Measurements from ENCODE around the gene ZNF90. TPM values are rescaled to one million over a fixed set of nuclear protein-coding genes. Genes with fewer than 3 reads are reported as not detected.

ZNF90 gene
- total RNA-seq = 1 to 10 TPM; 2.9 to 3.7 TPM
- polyA plus RNA-seq (2013, experiment 1 of 2) = 2.8 TPM
- 1.9 TPM for polyA plus RNA-seq (2013, experiment 2 of 2)
- total RNA-seq = 0.19 to 14.0 (median 4.6) reads per million in 172 experiments

- Mint-ChIP-seq H3K27ac (peak within 1 kb of the TSS; percentile 55), H3K4me1 (ENCODE audit: low read depth) (peaks cover 20% of the 10 kb centered on the region), H3K36me3 (ENCODE audit: low read depth) (peaks cover 13% of the 10 kb centered on the region), H3K27me3 (no peaks in the 10 kb centered on the region), H3K4me3 (peak within 1 kb of the TSS; percentile 92), H3K9me3 (no peaks in the 10 kb centered on the region)
- Histone ChIP-seq H3K4me1 (ENCODE audit: insufficient read depth, low read length) (peaks cover 14% of the 10 kb centered on the region), H3K27me3 (ENCODE audit: control insufficient read depth in 1 of 2, insufficient read depth in 2 of 2, low read length in 2 of 2) (no peaks in the 10 kb centered on the region), H3K4me3 (ENCODE audit: low read length) (peak within 1 kb of the TSS; percentile 60), H3K9me3 (ENCODE audit: control insufficient read depth in 1 of 2, insufficient read depth in 1 of 2, low read length in 2 of 2) (peaks cover 0 to 30% of the 10 kb centered on the region in 2 experiments), H3K36me3 (ENCODE audit: insufficient read depth, low read length) (no peaks in the 10 kb centered on the region), H3K27ac (ENCODE audit: low read depth in 1 of 2, low read length in 2 of 2) (no peak within 1 kb of the TSS)
- ChIA-PET POLR2A (interaction anchor here (0.6 to 3.5 kb wide), 17 partner anchors 26 to 1251 kb away, joined by 3 to 28 read pairs (median 4); partner anchors contain the start of genes TSSK6, ZNF14, ZNF253 and ZNF430), CTCF (interaction anchor here (1.0 to 1.8 kb wide), 3 partner anchors 9 to 80 kb away, joined by 3 to 5 read pairs (median 5); no protein-coding TSS in a partner anchor)
- ATAC-seq (ENCODE audit: poor library complexity) = peak; percentile 100
- no peak for TF ChIP-seq CTCF (IDR thresholded peaks at IDR 0.05)
- intact Hi-C loops (cut with DNase I, micrococcal nuclease) = loop anchor here (1.0 to 5.0 kb wide), 2 partner anchors 36 to 39 kb away; partner anchors contain the start of gene ZNF682 (in 1 of the 2)
- DNase-seq = peak; percentile 69 to 94 (median 80)
Observed at GRCh38 chr19:20077791-20078463, at the start of gene ZNF90. Gene ZNF90, plus strand, starts transcription at chr19:20078000. Its CDS starts 133 bp downstream, at chr19:20078133.

- no peak for ATAC-seq (ENCODE audit: poor library complexity)
Observed at GRCh38 chr19:20028611-20029010, 49.2 kb upstream of the ZNF90 start.

GRCh38 chr19:20035935-20036334 is 41.9 kb upstream of the ZNF90 start:
- H3K36me3 Mint-ChIP-seq (ENCODE audit: low read depth) = peaks cover 41% of the 10 kb centered on the region
- Histone ChIP-seq H3K27ac (ENCODE audit: low read depth in 1 of 2, low read length in 2 of 2) (no peak overlapping the region), H3K4me1 (ENCODE audit: insufficient read depth, low read length) (peaks cover 11% of the 10 kb centered on the region), H3K36me3 (ENCODE audit: insufficient read depth, low read length) (peaks cover 3% of the 10 kb centered on the region), H3K27me3 (ENCODE audit: control insufficient read depth in 1 of 2, insufficient read depth in 2 of 2, low read length in 2 of 2) (no peaks in the 10 kb centered on the region), H3K9me3 (ENCODE audit: control insufficient read depth in 1 of 2, insufficient read depth in 1 of 2, low read length in 2 of 2) (peaks cover 0 to 9% of the 10 kb centered on the region in 2 experiments), H3K4me3 (ENCODE audit: low read length) (no peak overlapping the region)
- ATAC-seq (ENCODE audit: poor library complexity) = no peak
- ChIA-PET POLR2A (no interaction called here), CTCF (no interaction called here)
- no peak overlapping the region for H3K27ac Mint-ChIP-seq
- H3K9me3 Mint-ChIP-seq = no peaks in the 10 kb centered on the region
- TF ChIP-seq CTCF (IDR thresholded peaks at IDR 0.05) = no peak
- no peak overlapping the region for H3K4me3 Mint-ChIP-seq
- intact Hi-C loops (cut with DNase I, micrococcal nuclease) = loop anchor here (5.0 to 10.0 kb wide), 2 partner anchors 131 to 1799 kb away; partner anchors contain the start of genes ZNF43 (in 1 of the 2) and ZNF486 (in 1 of the 2)
- no peak for DNase-seq
- peaks cover 29% of the 10 kb centered on the region for H3K4me1 Mint-ChIP-seq (ENCODE audit: low read depth)
- no peaks in the 10 kb centered on the region for H3K27me3 Mint-ChIP-seq

More at GRCh38 chr19:20028611-20029010, 49.2 kb upstream of the ZNF90 start:
- H3K4me1 Mint-ChIP-seq (ENCODE audit: low read depth) = peaks cover 10% of the 10 kb centered on the region
- H3K9me3 Mint-ChIP-seq = no peaks in the 10 kb centered on the region
- no peaks in the 10 kb centered on the region for H3K27me3 Mint-ChIP-seq
- H3K4me3 ChIP-seq (ENCODE audit: low read length) = no peak overlapping the region
- no peak overlapping the region for H3K27ac ChIP-seq (ENCODE audit: low read depth in 1 of 2, low read length in 2 of 2)
- H3K36me3 ChIP-seq (ENCODE audit: insufficient read depth, low read length) = peaks cover 4% of the 10 kb centered on the region
- ChIA-PET POLR2A (no interaction called here), CTCF (no interaction called here)
- peaks cover 58% of the 10 kb centered on the region for H3K36me3 Mint-ChIP-seq (ENCODE audit: low read depth)
- peaks cover 0 to 6% of the 10 kb centered on the region in 2 experiments for H3K9me3 ChIP-seq (ENCODE audit: control insufficient read depth in 1 of 2, insufficient read depth in 1 of 2, low read length in 2 of 2)
- intact Hi-C loops (cut with DNase I, micrococcal nuclease) = no loop called here
- no peak overlapping the region for H3K27ac Mint-ChIP-seq
- H3K4me3 Mint-ChIP-seq = no peak overlapping the region
- no peaks in the 10 kb centered on the region for H3K27me3 ChIP-seq (ENCODE audit: control insufficient read depth in 1 of 2, insufficient read depth in 2 of 2, low read length in 2 of 2)
- H3K4me1 ChIP-seq (ENCODE audit: insufficient read depth, low read length) = no peaks in the 10 kb centered on the region
- no peak for TF ChIP-seq CTCF (IDR thresholded peaks at IDR 0.05)
- DNase-seq = no peak

Data from CD4-positive, alpha-beta T cell (primary cell).